Measurements from ENCODE around the gene STAB1.

The STAB1 gene

DNA sequence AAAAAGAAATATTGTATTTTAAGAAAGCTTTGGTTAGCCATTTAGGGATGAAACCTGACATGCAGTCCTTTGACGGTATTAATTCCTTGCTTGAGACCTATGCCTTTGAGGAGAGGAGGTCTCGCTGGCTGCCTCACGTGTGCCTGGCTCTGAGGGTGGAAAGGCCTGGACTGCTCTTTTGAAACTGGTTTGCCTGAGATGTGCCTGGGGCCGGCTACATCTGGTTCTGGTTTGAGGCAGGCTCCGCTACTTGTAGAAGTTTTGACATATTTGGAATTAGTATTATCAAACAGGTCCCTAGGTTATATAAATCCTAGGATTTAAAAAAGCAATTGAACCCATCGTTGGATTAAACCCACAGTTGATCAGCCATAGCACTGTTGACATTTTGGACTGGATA lies 33.3 kb upstream of the STAB1 start:
- no peak for DNase-seq

DNA sequence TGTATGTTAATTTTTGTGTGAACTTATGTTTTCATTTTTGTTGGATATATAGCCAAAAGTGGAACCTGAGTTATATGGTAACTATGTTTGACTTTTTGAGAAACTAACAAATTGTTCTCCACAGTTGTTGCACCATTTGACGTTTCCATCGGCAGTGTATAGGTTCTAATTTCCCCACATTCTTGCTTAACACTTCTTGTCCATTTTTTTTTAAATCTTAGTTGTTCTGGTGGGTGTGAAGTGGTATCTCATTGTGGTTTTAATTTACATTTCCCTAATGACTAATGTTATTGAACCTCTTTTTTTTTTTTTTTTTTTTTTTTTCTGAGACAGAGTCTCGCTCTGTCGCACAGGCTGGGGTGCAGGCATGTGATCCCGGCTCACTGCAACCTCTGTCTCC lies 31.7 kb upstream of the STAB1 start:
- DNase-seq, result no peak

DNA sequence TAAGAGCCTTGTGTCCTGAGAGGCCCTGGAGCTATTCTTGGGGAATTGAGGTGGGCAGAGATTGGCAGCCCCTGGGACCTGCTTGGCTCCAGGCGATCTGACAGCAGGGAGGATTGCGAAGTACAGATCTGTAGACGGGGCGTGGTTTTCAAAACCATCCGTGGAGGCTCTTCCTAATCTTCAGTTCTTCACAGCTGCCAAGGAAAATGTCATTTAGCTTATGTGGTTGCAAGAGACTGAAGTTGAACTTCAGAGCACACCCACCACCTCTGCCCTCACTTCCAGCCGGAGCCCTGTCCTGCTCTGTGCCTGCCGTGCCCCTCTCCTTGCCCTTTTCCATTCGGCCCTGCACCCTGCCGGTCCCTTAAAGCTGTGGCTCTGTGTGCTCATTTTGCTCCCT lies 26.8 kb upstream of the STAB1 start:
- peak; percentile 97 for DNase-seq

DNA sequence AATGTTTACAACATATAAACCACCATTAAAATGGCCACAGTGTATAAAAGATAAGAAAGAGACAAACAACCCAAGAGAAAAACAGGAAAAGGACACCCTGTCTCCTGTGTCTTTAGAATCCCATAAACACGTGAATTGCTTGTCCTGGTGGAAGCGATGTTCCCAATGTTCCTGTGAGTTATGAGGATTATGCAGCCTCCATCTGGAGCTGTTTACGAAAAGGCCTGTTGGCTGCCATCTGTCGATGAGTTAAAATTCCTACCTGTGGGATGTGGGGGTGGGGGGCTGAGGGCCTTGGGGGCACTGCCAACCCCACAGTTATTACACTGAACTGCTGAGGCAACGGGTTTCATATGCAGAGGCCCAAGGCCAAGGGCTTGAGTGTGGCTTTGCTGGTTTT lies 26.1 kb upstream of the STAB1 start:
- peak; percentile 96 for DNase-seq

DNA sequence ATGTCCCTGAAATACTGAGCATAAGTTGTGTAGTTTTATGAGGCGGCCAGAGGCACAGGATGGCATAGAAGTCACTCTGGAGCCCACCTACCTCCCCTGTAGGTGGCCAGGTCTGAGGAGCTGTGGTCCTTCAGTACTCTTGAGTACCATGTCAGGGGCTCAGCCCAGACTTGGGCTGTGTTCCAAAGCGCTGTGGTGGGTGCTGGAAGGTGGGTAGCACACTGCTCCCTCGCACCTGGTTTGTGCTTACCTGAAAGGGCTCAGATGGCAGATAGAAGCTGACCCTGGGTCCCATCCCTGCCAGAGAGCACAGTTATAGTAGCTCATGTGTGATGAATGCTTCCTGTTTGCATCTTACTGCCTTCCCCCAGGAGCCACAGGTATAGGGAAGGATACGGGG lies 24.2 kb upstream of the STAB1 start:
- DNase-seq, result no peak

DNA sequence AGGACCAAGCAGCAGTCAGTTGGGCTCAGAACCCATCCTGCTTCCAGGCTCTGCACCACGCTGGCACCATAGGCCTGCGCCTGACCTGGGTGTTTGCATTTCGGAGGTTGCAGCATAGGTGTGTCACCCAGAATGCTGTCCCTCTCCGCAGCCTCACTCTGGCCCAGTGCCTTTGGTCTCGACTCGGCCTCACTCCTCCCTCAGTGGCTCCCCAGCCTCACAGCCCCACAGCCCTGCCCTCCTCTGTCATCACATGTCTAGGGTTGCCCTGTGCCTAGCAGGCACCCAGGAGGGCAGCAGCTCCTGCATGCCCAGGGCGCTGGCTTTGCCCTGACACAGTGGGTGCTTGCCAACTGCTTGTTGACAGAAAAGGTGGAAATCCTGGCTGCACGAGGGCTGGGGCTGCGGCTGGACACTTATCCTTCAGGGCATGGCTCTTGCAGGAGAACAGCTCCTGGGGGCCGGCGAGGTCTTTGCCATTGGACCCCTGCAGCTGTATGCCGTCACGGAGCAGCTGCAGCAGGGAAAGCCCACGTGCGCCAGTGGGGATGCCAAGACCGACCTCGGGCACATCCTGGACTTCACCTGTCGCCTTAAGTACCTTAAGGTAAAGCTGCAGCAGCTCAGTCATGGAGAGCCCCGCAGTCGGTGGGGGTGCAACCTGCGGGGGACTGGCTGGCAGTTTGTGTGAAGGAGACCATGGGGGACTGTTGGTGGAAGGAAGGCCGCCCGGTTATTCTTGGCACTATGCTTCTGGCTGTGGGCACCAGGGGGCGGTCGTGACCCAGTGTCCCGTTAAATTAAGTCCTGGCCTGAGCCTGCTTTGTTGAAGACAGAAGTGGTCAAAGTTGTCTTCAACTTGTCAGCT lies 23.5 kb upstream of the STAB1 start:
- no peak for DNase-seq

DNA sequence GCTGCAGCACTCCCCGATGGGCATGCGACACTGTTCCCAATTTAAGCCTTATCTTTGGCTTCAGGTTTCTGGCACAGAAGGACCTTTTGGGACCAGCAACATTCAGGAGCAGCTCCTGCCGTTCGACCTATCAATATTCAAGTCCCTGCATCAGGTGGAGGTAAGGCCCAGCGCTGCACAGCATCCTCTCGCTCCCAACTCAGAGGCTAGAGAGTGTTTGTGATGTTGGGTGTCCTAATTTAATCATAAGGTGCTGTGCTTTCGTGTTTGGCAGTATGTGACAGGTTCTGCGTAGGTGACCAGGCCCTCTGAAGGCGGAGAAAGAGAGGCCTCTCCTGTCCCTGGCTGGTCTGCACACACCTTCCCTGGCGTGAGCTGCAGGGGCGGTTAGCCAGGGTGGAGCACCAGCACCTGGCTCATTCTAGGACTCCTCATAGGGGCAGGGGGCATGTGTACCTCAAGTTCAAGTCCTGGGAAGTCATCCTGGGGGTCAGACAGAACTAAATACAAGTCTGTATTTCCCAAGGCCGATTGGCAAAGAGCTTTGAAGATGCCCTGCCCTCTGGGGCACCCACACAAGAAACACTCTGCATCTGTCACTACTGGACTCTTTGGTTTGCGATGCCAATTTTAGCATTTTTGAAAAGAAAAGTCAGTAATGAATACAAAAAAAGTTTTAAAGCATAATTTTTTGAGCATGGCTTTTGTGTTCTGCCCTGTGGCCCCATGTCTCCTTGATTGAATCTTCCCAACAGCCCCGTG lies 22.7 kb upstream of the STAB1 start:
- no peak for DNase-seq

DNA sequence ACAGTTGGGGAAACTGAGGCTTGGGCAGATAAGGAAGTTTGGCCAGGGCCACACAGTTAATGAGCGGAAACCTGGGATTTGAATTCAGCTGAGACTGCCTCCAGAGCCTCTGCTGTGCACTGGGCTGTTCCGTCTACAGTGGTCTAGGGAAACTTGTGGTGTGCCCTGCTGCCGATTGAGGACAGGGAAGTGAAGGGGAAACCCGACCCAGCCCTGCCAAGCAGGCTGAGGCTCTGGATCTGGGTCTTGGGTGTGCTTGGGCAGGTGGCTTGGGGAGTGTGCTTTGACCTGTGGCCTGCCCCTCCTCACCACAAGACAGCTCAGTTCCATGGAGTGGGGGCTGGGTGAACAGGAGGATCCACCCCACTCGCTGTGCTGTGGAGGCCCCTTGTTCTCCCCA lies 22.1 kb upstream of the STAB1 start:
- no peak for DNase-seq

DNA sequence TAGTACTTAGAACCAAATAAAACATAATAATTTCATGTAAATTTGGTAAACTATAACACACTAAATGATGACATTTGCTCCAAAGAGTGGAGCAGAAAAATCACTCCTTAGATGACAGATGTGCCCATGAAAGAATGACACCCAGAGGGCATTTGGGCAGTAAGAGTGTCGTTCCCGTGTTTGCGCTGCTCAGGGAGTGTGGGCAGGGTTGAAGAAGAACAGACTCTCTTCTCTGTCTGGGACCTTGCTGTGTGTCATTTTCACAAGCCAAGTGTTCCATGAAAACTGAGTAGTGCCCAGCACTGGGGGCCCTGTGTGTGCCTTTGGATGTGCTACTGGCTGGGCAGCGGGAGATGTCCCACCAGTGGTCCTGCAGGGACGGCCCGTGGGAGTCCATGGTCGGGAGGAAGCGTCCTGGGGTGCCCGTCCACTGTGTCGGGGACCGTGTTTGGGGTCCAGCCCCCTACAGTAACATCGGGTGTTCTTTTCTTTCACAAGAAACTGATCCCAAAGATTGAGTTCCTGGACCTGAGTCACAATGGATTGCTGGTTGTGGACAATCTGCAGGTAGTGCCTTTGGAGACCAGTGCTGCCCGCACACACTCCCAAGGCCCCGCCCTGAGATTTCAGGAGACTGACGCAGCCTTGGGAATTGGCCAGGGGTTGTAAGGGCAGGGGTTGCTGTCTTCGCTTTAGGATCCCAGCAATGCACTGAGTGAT lies 17.9 kb upstream of the STAB1 start:
- DNase-seq, result no peak

DNA sequence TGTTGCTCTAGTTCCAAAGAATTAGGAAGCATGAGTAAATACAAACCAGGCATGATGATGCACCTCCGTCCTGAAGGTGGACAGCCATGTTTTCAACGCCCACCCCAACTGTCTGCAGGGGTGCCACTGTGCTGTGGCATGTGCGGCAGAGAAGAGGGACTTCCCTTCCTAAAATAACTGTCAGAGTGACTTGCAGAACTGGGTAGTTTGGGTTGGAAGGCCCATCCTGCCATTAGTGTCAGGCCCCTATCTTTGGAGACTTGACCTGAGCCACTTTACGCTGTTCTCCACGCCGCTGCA lies 17.4 kb upstream of the STAB1 start:
- no peak for DNase-seq

DNA sequence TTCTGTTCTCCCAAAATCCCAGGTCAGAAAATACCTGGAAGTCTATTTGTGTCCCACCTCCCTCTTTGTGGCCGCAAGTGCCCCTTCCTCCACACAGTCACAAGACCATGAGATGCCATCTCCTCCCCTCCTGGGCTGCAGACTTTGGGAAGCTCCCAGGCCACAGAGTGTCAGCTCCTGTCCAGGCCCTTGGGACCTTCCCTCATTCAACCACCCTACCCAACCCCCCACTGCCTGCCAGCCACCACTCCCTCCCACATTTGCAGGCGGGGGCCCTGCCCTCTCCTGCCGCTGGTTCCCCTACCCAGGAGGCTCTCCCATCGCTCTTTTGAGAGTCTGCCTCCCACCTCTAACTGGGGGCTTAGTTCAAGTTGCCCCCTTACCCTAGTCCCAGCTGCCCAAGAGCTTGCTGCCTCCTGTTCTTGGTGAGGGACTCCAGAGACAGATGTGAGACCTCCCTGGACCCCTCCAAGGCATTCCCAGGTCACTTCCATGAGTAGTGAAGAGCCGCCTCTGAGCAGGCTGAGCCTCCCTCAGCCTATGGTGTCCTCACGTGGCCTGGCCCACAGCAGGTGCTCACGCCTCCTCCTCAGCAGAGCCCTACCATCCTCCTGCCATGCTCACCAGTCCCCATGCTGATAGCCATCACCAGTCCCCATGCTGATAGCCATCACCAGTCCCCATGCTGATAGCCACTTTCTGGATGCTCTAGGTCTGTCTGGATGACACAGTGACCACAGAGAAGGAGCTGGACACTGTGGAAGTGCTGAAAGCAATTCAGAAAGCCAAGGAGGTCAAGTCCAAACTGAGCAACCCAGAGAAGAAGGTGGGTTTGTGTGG lies 15.9 kb upstream of the STAB1 start:
- DNase-seq, result no peak

DNA sequence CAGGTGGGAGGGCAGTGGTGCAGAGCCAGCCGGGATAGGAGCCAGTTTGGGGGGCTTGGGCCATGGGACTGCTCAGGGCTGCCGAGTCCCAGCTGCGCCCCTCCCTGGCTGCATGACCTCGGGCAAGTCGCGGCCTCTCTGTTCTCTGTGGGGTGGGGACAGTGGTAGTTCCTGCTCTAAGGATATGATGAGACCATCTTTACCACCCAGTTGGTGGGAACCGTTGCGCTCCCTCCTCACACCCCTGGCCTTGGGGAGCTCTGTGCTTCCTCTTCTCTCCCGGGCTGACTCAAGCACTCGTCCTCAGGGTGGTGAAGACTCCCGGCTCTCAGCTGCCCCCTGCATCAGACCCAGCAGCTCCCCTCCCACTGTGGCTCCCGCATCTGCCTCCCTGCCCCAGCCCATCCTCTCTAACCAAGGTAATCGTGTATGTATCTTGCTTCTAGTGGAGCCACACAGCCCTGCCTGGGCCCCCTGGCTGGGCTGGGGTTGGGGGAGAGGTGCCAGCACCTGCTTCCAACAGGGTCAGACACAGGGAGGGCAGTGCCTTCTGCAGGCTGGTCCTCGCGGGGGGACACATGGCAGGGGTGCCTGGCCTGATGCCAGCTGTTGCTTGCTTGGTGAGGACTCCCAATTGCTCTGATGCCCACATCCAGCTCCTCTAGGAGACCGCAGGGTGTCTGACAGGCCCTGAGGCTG lies 15.1 kb upstream of the STAB1 start:
- no peak for DNase-seq

DNA sequence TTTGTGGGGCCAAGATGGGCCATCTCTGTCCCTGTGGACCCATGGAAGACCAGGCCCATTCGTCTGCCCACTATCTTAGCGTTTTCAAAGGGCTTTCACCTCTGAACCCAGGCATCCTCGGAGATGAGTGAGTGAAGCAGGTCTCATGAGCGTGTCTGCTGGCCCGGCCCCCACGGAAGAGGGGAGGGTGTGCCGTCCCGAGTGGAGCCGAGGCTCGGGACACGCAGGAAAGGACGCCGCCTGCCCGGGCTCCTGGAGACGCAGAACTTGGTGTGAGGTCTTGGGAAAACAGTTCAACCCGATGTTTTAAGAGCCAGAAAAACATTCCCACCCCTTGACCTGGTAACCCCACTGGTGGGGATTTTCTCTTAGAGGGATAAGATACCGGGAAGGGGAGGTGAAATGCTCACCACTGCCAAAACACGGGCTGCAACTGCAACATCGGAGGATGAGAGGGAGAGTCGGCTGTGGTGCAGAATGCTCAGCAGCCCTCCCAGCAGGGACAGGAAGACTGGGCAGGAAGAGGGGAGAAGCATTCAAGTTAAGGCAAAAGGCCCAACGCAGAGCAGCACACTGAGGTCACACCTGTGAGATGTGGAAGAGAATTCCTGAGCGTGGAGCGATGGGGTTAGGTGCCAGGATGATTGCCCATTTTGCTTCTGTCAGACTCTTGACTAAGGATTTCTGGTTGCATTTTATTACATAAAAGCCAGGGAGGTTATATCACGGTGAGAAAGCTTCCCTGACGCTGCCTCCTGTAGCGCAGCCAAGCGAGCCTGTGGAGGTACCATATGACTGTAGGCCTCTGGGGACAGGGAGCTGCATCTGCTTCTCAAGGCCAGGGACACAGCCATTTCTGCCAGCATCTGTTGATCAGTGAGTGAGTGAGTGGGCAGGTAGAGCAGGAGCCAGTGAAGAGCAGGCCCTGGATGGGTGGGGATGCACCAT lies 14.1 kb upstream of the STAB1 start:
- peak; percentile 22 for DNase-seq

DNA sequence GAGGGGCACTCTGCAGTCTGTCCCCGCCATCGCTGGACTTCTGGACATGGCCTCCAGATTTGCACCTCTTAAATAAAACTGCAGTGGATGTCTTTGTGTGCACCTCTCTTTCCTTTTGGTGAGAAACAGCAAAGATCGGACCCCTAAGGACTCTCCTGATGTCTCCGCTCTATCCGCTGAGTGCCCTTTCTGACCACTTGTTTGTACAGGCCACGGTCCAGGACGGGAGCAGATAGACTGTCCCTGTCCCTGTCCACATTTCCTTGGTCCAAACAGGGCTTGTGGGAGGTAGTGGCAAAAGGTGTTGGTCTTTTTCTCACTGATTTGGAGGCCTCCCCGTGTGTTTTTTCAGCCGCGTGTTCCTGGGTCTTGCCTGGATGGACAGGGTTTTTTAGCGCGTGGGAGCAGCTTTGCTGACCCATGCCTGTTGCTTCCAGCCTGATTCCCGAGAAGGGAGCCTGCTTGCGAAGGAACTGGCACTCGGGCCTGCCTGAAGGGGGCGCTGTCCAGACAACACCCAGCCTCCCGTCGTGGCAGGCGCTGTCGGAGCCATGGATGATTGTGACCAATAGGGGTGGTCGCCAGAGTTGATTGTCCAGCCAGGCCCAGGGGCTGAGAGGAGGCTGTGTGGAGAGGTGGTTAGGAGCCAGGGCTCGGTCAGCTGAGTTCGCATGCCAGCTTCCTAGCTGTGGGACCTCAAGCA lies 13.2 kb upstream of the STAB1 start:
- DNase-seq, result peak; percentile 49

DNA sequence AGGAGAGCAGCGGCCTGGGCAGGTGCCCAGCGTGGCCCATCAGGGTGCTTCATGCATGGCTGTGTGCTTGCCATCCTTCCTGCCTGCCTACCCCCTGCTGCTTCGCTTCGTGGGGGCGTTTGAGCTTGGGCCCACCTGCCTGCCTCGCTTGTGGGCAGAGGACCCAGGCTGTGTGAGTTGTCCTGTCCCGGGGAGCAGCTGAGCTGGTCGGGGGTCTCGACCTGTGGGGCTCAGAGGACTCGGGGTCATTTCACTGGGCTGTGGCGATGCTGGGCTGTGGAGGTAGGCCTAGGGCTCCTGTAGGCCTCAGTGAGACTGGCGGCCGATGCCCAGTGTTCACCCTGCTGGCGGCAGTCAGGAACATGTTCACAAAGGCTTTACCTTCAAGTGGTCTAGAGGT lies 12.1 kb upstream of the STAB1 start:
- no peak for DNase-seq

DNA sequence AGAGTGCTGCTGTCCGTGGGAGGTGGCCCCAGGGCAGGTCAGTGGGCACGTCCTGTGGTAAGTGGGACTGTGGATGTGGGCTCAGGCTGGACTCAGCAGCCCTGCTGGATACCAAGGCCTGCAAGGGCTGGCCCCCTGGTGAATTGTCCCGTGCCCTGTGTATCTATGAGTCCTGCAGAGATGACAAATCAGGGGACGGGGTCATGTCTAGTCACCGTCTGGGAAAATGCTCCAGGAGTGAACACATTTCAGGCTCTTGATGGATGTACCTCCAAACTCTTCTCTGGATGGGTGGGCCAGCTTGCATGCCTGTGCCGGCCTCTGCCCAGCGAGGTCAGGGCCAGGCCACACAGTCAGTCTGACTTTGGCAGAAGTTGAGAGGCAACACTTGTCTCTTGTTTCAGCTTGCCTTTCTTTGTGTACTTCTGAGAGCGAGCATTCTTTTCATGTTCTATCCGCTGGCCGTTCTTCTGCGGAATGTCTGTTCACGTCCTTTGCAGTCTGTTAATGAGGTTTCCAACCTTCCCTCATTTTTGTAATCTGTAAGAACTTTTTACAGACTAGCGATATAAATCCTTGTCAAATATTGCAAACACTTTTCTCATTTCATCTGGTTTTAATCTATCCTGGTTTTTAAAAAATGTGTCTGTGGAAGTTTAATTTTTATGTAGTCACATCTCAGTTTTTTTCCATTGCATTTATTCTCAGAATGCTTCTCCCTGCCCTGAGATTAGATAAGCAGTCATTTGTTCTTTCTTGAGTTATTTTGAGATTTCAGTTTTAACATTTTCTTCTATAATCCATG lies 11.4 kb upstream of the STAB1 start:
- DNase-seq, result no peak

DNA sequence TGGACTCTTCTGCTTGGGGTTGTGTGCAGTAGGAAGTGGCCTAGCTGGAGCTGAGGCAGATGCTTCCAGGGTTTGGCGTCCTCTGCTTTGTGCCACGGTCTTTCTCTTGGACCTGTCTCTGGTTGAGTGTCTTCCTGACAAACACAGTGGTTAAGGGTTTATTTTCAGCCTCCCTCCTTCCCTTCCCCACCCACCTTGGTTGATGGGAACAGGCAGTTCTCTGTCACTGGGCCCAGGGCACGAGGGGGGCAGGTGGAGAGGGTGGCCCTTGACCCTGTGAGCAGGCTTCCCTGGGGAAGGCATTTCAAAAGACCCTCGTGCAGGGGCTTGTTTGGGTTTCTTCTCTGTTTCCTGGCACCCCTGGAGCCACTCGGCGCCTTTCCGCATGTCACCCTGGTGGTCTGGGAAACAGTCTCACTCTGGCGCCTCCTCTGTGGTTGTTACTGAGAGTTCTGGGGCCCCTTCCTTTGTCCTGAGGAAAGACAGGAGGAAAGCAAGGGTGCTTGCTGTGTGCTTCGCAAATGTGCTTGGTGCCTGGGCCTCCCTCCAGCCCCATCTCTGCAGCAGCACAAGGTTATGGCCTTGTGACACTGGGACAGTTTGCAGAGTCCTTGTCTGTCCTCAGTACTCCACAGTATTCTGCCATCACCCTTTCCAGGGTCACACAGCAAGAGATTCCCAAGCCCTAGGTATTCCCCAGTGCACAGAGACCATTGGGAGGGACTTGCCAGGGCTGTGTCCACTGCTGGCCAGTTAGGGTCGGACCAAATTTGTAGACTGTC lies 10.3 kb upstream of the STAB1 start:
- no peak for DNase-seq

DNA sequence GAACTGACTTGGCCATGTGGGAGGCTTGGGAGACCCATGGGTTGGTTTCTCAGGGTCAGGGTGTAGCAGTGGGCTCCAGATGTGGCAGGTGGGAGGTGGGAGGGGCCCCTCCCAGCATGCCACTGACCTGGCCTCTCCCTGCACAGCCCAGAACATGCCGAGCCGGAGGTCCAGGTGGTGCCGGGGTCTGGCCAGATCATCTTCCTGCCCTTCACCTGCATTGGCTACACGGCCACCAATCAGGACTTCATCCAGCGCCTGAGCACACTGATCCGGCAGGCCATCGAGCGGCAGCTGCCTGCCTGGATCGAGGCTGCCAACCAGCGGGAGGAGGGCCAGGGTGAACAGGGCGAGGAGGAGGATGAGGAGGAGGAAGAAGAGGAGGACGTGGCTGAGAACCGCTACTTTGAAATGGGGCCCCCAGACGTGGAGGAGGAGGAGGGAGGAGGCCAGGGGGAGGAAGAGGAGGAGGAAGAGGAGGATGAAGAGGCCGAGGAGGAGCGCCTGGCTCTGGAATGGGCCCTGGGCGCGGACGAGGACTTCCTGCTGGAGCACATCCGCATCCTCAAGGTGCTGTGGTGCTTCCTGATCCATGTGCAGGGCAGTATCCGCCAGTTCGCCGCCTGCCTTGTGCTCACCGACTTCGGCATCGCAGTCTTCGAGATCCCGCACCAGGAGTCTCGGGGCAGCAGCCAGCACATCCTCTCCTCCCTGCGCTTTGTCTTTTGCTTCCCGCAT lies 7.9 kb upstream of the STAB1 start:
- no peak for DNase-seq

All from NCI-H82 (cell line).